IgD-negative memory B cell (primary cell): ENCODE measurements around the gene CNPY2. TPM values are rescaled to one million over a fixed set of nuclear protein-coding genes. Genes with fewer than 3 reads are reported as not detected.
A peak's percentile ranks its signal among the peaks of the same experiment; 100 is the strongest.
"Not testable (repeated sequence)": the region's sequence is repeated elsewhere in the genome, so short reads cannot be mapped to it uniquely, and the experiment has no call there.

Source experiments
- H3K27ac Mint-ChIP-seq, 3 donors: one replicate each; pipeline ENCODE4 v1.8.0; 2020 to 2022; ENCODE audit warnings: mild to moderate bottlenecking in 3 of 3, mixed read lengths in 3 of 3, moderate library complexity in 1 of 3
- H3K27me3 Mint-ChIP-seq: one replicate; pipeline ENCODE4 v1.8.0; 2021; ENCODE audit warnings: mixed read lengths
- H3K36me3 Mint-ChIP-seq: one replicate; pipeline ENCODE4 v1.8.0; 2020; ENCODE audit warnings: mild to moderate bottlenecking, mixed read lengths
- H3K4me1 Mint-ChIP-seq, 3 donors: one replicate each; pipeline ENCODE4 v1.8.0; 2020 to 2022; ENCODE audit warnings: mixed read lengths in 3 of 3, mild to moderate bottlenecking in 1 of 3
- H3K4me3 Mint-ChIP-seq, 4 donors: one replicate each; pipeline ENCODE4 v1.8.0; 2020 to 2022; ENCODE audit warnings: mild to moderate bottlenecking in 4 of 4, mixed read lengths in 4 of 4, moderate library complexity in 3 of 4
- H3K9me3 Mint-ChIP-seq, 3 donors: one replicate each; pipeline ENCODE4 v1.8.0; 2020 to 2021; ENCODE audit warnings: mixed read lengths in 3 of 3, mild to moderate bottlenecking in 1 of 3
- polyA plus RNA-seq: library from polyadenylated mRNA; unstranded; fragments of 300-500 nt; fragmentation: Illumina TruSeq; gene quantifications from one replicate; pipeline ENCODE4 v1.2.3, GENCODE V29; 2021

The CNPY2 gene
- polyA plus RNA-seq, 1 donor from 2014 or later: 160 TPM

DNA sequence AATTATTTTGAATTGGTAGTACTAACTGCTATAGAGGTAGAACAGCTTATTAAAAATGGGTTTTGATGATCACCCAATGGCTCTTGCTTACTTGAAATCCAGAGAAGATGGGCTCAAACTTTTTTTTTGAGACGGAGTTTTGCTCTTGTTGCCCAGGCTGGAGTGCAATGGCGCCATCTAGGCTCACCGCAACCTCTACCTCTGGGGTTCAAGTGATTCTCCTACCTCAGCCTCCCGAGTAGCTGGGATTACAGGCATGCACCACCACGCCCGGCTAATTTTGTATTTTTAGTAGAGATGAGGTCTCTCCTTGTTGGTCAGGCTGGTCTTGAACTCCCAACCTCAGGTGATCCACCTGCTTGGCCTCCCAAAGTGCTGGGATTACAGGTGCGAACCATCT, 52.8 kb downstream of the CNPY2 start:
- not testable (repeated sequence) for H3K27me3 Mint-ChIP-seq, H3K36me3 Mint-ChIP-seq, H3K27ac Mint-ChIP-seq

DNA sequence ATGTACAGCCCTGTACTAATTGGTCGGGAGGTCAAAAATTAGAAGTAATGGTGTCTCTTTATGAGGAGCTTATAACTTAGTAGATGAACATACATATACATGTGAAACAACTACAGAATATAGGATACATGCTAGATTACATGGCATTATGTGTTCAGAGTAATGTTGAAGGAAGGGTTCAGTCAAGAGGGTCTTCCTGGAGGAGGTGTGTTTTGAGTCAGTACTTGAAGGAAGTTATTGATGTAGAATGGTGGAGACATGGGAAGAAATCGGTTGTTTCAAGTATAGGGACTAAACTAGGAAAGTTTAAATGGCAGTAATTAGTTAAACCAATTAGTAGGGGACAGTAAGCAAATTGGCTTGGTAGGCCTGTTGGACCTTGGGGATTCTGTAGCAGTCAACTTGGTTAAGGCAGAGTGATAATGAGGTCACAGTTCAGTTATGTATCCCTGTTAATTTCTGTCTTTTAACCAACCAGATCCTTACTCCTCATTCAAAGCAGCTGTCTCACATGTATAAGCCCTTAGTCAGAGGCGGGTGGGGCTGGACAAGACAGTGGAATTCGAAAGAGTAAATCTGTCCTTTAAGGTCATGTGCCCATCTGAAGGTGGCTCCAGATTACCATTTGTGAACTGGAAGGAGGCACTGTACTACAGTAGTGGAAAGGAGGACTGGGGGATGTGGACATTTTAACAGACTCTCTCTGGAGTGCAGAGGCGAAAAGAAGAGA, 54.1 kb downstream of the CNPY2 start:
- Mint-ChIP-seq H3K27ac (no peak overlapping the region), H3K4me1 (peaks cover 11 to 18% (median 14%) of the 10 kb centered on the region in 3 donors), H3K4me3 (peak overlapping the region in 1 of 4 donors; percentile 64), H3K9me3 (no peaks in the 10 kb centered on the region), H3K27me3 (no peaks in the 10 kb centered on the region), H3K36me3 (no peaks in the 10 kb centered on the region)

More for the DNA sequence above, 52.8 kb downstream of the CNPY2 start:
- not testable (repeated sequence) for H3K4me3 Mint-ChIP-seq, H3K9me3 Mint-ChIP-seq
- peaks cover 13 to 21% (median 14%) of the 10 kb centered on the region in 3 donors for H3K4me1 Mint-ChIP-seq

DNA sequence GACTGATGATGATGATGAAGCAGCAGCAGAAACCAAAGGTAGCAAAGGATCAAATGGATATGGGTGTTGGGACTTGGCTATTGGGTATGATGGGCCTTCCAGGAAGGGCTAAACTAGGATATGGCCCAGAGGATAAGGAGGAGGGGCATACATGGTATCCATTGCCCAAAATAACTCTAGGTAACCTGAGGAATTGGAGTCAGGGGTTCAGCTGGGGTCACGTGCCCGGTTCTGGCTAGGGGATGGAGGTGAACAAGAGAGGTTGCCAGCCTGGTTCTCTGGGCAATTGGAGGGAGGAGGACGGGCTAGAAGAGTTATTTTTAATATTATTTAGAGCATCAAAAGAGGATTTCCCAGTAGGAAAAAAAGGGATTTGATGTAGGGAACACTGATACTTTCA, 54.9 kb downstream of the CNPY2 start:
- H3K27ac Mint-ChIP-seq: no peak overlapping the region
- H3K4me3 Mint-ChIP-seq: peak overlapping the region in 2 of 4 donors; percentile 64 to 73
- H3K4me1 Mint-ChIP-seq: peaks cover 6 to 16% (median 14%) of the 10 kb centered on the region in 3 donors
- H3K9me3 Mint-ChIP-seq: no peaks in the 10 kb centered on the region
- no peaks in the 10 kb centered on the region for H3K36me3 Mint-ChIP-seq
- H3K27me3 Mint-ChIP-seq: no peaks in the 10 kb centered on the region

DNA sequence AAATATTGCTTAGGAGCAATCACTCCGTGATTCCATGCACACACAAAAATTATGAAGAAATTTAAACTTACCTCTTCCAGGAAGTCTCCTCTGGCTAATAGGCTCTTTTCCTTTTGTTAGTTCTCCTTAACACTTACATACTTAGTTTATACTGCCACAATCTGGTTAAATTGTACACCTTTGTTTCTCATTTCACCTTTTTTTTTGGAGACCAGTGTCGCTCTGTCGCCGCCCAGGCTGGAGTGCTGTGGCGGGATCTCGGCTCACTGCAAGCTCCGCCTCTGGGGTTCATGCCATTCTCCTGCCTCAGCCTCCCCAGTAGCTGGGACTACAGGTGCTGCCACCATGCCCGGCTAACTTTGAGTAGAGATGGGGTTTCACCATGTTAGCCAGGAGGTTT, 55.4 kb downstream of the CNPY2 start:
- H3K4me3 Mint-ChIP-seq: peak overlapping the region in 1 of 4 donors; percentile 64
- H3K27ac Mint-ChIP-seq: no peak overlapping the region

More for the DNA sequence above, 55.4 kb downstream of the CNPY2 start:
- Mint-ChIP-seq H3K4me1 (peaks cover 6 to 14% (median 14%) of the 10 kb centered on the region in 3 donors), H3K36me3 (no peaks in the 10 kb centered on the region), H3K27me3 (no peaks in the 10 kb centered on the region), H3K9me3 (no peaks in the 10 kb centered on the region)

Other genes with a start within 250 kb of the CNPY2 start
- 0.83 TPM for gene ERBB3, start 235.8 kb downstream of the CNPY2 start, polyA plus RNA-seq
- gene PA2G4, start 211.4 kb downstream of the CNPY2 start, polyA plus RNA-seq: 112 TPM
- 8,874 TPM for gene RPL41, start 199.4 kb downstream of the CNPY2 start, polyA plus RNA-seq
- 2.9 TPM for gene ZC3H10, start 197.7 kb downstream of the CNPY2 start, polyA plus RNA-seq
- 156 TPM for gene ESYT1, start 187.7 kb downstream of the CNPY2 start, polyA plus RNA-seq
- gene MYL6B, start 163.4 kb downstream of the CNPY2 start, polyA plus RNA-seq: 25.2 TPM
- gene MYL6, start 157.6 kb downstream of the CNPY2 start, polyA plus RNA-seq: 1,656 TPM
- gene SMARCC2, start 126.5 kb downstream of the CNPY2 start, polyA plus RNA-seq: 81.9 TPM
- gene RNF41, start 94.1 kb downstream of the CNPY2 start, polyA plus RNA-seq: 104 TPM
- 6.5 TPM for gene NABP2, start 91.6 kb downstream of the CNPY2 start, polyA plus RNA-seq
- not detected for gene SLC39A5, start 85.9 kb downstream of the CNPY2 start, polyA plus RNA-seq
- gene ANKRD52, start 57.6 kb downstream of the CNPY2 start, polyA plus RNA-seq: 19.6 TPM
- gene COQ10A, start 49.0 kb downstream of the CNPY2 start, polyA plus RNA-seq: 15.1 TPM
- 79.3 TPM for gene CS, start 15.7 kb downstream of the CNPY2 start, polyA plus RNA-seq
- gene PAN2, start 18.0 kb upstream of the CNPY2 start, polyA plus RNA-seq: 5.5 TPM
- 12.4 TPM for gene IL23A, start 22.9 kb upstream of the CNPY2 start, polyA plus RNA-seq
- 87.7 TPM for gene STAT2, start 44.1 kb upstream of the CNPY2 start, polyA plus RNA-seq
- gene APOF, start 46.9 kb upstream of the CNPY2 start, polyA plus RNA-seq: not detected
- gene TIMELESS, start 133.4 kb upstream of the CNPY2 start, polyA plus RNA-seq: 14.3 TPM
- gene MIP, start 138.7 kb upstream of the CNPY2 start, polyA plus RNA-seq: not detected
- 1.3 TPM for gene SPRYD4, start 152.6 kb upstream of the CNPY2 start, polyA plus RNA-seq
- gene GLS2, start 172.2 kb upstream of the CNPY2 start, polyA plus RNA-seq: 3.8 TPM
- gene RBMS2, start 205.8 kb upstream of the CNPY2 start, polyA plus RNA-seq: 0.28 TPM